Activated gamma-delta T cell treated with Interleukin-2 at 50 U/mL for 16 hours (primary cell): ENCODE data around the gene CD101.

Experiments used
- DNase-seq: peaks from one replicate; pipeline ENCODE4 v3.0.0-alpha.2; 2020

Gene CD101

DNA sequence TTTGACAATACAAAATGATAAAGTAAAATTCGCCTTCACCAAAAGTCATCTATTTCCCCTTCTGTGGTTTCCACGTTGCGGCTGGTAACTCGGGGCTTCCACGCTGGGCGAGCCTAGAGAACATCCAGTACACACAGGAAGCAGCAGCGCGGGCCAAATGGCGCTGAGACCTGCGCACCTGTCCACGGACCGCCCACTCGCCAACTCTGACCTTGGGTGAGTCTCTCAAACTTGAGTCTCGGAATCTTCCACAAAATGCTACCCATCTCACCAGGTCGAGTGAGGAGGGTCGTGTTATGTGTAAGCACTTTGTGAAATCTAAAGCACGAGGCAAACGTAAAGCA is 57.7 kb downstream of the CD101 start:
- DNase-seq: peak; percentile 67

DNA sequence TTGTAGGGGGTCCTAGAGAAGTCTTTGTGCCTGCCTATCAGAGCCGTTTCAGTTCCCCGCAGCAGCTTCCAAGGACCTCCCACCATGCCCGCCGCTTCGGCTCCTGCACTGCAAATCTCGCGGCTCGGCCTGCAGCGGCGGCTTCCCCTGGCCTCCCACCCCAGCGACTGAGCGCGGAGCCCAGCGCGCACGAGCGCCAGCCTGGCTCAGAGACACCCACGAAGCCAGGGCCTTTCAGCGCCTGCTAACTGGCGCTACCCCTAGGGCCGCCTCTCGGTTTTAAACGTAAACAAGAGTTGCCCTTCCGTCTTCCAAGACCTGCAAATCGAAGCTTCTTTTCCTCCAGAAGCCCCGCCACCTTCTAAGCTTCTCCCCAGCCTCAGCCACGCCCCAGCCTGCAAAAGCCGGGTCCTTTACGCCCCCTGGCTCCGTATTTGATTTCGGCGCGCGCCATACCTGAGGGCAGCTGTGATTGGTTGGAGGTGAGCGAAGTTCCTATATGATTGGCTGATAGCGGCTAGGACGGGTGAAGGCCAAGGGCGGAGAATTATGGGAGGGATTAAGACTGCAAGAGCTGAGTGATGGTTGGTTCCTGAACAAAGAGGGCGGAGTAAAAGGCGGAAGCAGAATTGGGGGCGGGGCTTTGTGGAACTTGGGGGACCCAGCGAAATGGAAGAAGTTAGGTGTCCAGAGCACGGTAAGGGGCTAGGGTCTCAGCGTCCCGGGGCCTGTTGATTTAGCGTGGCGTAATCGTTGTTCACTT is 58.3 kb downstream of the CD101 start, which contains the start of gene TTF2:
TTF2 (plus strand) TSS at position 649 of the 763 bp plus-strand sequence; CDS start at position 670, 21 bp downstream.
- peak; percentile 93 for DNase-seq

DNA sequence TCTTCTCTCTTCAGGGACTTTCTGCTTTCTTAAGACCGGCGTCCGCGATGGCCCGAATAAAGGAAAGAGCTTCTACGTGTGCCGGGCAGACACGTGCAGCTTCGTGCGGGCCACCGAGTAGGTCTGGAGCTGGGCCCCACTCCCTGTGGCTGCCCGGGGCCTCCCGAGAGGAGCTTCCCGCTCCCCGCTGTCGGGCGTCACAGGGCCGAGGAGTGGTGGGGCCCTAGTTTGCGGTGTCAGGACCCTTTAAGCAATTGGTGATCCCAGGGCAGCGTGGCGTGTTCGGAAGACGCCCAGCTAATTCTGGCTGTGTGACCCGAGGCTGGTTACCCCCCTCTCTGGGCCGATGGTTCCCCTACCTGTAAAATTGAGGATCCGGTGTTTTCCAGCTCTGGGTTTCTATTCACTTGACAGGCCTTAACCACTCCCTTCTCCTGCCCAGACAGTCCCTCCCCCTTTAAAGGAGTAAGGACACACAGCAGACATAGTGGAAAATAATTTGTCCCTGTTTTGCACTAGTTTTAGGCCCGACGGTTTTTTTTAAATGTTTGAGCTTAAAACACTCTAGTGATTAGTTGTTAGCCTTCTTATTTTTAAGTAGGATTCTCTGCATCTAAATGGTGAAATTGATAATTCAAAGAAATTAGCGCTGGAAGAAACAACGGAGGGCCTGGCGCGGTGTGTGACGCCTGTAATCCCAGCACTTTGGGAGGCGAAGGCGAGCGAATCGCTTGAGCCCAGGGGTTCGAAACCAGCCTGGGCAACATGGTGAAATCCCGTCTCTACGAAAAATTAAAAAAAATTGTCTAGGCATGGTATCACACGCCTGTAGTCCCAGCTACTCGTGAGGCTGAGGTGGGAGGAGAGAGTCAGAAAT is 59.1 kb downstream of the CD101 start:
- DNase-seq: no peak

DNA sequence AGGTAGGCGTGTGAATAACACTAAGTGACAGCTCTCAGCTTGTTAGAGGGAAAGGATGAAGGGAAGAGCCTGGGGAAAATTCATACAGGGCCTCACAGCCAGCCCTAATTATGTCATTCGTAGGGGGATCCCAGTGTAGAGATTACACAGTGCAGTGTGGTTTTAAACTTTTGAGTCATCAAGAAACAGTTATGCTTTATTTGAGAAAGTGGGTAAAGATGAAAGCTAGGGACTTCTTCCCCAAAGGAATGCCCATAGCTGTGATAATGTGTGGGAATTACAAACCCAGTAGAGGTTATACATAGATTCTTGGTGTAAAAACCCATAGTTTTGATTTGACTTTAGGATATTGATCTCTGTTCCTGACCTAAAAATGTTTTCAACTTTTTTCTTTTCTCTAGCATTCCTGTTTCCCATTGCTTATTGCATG is 60.4 kb downstream of the CD101 start:
- no peak for DNase-seq

DNA sequence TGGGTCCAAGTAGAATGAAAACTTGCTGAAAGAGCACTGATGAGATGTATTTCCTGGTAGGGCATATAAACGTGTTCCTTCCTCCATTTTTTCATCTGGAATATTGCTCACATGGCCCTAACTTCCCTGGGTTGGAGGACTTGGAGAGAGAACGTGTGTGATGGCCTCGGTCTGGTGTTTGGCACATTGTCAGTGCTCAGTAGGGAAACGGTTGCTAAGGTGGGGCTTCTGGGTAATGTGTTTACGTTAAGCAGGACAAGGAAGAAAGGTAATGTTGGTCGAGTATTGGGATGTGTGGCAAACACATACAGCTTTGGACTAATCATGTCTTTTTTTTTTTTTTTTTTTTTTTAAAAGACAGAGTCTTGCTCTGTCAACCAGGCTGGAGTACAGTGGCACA is 64.8 kb downstream of the CD101 start:
- no peak for DNase-seq

DNA sequence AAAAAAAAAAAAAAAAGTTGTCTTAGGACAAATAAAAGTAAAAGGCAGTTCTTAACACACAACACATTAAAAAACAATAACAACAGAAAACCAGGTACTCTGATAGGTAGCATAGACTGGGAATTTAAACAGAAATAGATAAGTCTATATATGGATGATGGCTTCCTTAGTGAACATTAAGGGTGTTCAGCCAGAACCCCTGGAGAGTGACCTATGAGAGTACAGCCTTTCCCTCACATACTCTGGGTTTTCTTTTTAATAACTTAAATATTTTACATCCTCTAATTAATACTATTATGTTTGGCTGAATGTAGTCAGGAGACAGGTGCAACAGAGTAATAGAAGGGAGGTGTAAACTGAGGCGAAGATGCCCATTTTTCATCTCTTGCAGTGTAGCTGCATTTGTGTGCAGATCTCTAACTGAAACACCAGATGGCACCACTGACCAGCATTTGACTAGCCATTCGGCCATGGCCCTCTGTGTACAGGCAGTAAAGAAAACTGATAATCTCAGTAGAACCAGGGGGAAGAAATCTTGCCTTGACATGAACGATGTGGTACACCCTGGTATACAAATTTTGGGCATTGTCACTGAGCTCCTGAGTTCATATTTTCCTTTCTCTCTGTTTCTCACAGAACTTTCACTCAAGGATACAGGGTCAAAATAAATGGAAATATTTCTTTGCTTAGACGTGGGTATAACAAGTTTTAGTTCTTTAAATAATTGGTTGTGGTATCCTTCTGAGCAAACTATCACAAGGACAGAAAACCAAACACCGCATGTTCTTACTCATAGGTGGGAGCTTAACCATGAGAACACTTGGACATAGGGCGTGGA is 66.2 kb downstream of the CD101 start:
- DNase-seq: peak; percentile 33

DNA sequence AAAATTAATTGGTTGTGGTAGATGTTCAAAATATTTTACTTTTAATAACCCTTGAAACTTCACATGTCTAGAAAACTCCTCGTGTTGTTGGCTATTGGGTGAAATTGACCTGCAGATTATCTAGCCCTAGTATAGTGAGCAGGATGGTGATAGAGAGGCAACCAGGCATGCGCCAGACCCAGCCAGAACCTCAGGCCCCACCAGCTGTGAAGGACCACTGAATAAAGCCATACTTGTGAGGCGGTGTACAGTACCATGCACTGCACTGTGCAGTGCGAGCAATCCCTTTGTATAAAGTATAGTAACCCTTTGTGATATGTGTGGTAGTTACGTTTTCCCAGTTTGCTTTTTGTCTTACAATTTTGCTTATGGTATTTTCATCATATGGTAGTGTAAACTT is 67.0 kb downstream of the CD101 start:
- no peak for DNase-seq

DNA sequence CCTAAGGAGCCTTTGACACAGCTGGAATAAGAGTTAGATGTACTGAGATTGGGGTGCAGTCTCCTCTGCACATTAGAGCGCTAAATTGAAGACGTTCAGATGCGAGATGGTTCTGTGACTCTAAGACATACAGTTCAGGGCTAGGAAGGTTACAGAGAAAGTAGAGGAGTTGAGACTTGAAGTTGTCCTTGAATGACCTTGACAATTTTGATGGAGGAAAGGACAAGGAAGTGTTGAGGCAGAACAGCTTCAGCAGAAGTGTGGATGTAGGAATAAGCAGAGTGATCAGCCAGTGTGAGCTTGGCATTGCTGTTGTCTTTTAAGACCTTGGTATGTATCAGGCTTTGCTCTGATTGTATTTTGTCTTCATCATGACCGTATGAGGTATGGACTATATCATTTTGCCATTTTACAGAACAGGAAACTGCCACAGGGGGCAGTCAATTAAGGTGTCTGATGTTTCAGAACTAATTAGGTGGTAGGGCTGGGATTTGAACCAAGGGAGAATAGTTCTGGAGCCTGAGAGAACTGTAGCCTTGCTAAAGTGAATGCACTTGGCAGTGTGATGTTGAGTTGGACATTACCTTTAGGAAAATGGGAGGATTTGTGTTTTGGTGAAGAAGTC is 67.8 kb downstream of the CD101 start:
- DNase-seq: no peak

DNA sequence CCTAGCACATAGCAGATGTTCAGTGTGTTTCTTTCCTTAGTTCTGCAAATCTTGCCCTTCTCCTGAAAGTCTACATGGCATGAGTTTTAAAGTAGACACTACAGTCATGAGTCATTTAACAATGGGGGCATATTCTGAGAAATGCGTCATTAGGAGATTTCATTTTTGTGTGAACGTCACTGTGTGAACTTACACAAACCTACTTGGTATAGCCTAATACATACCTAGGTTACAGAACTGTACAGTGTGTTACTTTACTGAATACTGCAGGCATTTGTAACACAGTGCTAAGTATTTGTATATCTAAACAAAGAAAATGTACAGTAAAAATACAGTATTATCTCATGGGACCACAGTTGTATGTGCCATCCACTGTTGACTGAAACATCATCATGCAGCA is 68.6 kb downstream of the CD101 start:
- no peak for DNase-seq

DNA sequence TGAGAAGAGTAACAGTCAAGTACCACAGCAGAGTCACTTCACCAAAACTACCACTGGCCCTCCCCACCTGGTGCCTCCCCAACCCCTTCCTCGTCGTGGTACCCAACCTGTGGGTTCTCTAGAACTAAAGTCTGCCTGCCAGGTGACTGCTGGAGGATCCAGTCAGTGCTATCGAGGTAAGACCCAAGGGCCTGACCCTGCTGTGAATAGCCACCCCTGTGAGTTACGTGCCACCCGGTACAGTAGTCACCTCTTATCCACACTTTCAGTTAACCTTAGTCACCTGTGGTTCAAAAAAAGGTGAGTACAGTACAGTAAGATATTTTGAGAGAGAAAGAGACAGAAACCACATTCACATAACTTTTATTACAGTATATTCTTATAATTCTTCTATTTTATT is 75.1 kb downstream of the CD101 start:
- no peak for DNase-seq

DNA sequence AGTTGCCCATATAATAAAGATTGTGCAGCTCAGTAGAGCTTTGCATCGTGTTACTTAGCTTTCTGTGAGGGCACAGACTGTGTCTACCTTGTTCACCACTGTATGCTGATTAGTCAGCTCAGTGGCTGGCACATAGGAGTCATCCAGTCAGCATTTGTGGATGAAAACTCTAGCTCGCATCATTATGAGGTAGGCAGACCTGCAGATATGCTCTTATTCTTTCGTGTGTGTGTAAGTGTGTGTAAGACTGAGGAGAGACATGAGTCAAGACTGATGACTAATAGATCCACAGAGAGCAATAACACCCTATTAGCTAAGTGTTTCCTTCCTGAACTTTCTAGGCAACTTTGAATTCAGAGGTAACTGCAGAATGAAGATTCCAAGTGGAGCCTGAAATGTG is 75.7 kb downstream of the CD101 start:
- DNase-seq: no peak

DNA sequence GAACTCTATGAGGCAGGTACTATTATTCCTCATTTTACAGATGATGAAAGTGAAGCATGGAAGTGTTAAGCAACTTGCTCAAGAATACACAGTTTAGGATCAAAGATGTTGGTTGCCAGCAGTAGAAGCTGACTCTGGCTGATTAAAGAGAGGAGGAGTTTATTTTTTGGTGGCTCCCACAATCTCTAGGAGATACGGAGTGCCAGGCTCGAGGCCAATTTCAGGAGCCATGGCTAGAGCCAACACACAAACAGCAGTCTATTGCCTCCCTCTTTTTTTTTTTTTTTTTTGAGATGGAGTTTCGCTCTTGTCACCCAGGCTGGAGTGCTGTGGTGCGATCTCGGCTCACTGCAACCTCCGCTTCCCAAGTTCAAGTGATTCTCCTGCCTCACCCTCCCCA is 78.2 kb downstream of the CD101 start:
- no peak for DNase-seq

DNA sequence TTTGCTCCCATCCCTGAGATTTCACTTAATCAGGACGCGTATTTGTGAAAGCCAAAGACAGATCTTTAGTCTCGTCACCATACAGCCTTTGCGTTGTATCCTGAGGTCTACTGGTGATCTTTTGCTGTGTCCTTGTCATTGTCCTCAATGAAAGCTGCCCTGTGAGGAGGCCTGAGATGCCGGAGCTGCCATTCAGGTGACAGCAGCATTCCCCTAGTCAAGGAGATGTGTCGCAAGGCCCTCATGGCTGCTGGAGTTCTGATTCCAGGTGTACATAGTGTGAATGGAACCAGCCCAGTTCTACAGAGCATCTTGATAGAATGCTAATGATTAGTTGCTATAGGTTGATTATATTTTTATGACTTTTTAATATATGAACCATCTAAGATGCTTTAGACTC is 82.7 kb downstream of the CD101 start:
- no peak for DNase-seq
